ENCODE measurements around the gene HMGN5. TPM values are rescaled to one million over a fixed set of nuclear protein-coding genes. Genes with fewer than 3 reads are reported as not detected.

HMGN5 gene
- total RNA-seq, 4 donors from 2014 or later, result 3.7 to 5.5 (median 5.2) TPM

DNA sequence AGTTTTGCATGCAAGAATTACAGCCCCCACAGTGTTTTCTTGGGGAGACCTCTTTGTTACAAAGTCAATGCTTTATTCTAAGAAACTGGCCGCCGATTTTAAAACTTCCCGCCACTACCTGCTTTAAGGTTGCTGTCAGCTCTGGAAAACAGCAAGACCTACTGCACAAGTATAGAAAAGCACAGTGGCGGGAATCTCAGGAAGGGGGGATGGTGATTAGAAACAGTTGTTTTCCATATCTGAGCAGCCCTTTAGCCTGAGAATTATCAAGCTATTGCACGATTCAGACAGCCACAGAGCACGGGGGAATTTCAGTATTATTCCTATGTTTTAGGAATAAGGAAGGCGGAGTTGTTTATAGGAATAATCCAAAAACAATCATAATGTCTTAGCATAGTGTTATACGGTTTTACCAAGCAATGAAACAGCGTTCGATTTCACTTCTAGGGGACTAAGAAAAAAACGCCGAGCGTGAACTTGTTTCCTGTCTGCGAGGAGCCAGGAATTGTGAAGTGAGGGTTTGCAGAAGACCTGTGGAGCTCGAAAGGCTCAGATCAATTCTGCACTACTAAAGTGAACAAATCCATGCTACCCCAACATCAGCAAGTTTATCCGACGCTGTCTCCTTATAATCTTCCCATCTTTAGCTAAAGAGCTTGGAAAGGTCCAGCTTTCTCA, 81.3 kb downstream of the HMGN5 start:
- TF ChIP-seq, protein P1, sequence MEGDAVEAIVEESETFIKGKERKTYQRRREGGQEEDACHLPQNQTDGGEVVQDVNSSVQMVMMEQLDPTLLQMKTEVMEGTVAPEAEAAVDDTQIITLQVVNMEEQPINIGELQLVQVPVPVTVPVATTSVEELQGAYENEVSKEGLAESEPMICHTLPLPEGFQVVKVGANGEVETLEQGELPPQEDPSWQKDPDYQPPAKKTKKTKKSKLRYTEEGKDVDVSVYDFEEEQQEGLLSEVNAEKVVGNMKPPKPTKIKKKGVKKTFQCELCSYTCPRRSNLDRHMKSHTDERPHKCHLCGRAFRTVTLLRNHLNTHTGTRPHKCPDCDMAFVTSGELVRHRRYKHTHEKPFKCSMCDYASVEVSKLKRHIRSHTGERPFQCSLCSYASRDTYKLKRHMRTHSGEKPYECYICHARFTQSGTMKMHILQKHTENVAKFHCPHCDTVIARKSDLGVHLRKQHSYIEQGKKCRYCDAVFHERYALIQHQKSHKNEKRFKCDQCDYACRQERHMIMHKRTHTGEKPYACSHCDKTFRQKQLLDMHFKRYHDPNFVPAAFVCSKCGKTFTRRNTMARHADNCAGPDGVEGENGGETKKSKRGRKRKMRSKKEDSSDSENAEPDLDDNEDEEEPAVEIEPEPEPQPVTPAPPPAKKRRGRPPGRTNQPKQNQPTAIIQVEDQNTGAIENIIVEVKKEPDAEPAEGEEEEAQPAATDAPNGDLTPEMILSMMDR (IDR thresholded peaks at IDR 0.05; ENCODE audit: low read depth), result no peak

DNA sequence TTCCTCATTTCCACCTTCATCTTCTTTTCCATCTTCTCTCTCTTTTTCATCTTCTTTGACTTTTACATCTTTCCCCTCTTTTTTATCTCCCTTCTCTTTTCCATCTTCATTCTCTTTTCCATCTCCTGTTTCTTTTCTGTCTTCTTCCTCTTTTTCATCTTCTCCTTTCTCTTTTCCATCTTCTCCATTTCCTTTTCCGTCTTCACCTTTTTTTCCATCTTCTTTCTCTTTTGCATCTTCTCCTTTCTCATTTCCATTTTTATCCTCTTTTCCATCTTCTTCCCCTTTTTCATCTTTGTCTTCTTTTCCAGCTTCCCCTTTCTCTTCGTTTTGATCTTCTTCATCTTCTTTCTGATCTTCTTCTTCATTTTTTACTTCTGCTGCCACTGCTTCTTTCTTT, 87.0 kb downstream of the HMGN5 start:
- TF ChIP-seq, protein P1 (IDR thresholded peaks at IDR 0.05; ENCODE audit: low read depth), result no peak

DNA sequence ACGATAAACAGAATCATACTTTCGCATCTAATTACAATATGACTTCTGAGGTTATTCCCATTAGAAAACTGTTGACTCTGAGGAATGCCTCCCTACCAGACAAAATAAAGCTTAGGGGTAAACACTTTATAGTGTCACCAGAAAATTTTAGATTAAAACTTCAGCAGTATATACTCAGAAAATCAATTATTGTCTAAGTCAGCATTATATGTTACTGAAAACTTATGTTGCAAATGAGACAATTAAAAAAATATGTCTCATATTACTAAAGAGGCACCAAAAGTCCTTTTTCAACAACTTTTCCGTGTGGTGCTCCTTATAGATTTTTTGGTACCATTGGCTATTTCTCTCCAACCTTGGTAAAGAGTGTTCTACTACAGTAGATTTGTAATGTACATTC, 91.4 kb downstream of the HMGN5 start:
- TF ChIP-seq, protein P1 (IDR thresholded peaks at IDR 0.05; ENCODE audit: low read depth), result no peak

DNA sequence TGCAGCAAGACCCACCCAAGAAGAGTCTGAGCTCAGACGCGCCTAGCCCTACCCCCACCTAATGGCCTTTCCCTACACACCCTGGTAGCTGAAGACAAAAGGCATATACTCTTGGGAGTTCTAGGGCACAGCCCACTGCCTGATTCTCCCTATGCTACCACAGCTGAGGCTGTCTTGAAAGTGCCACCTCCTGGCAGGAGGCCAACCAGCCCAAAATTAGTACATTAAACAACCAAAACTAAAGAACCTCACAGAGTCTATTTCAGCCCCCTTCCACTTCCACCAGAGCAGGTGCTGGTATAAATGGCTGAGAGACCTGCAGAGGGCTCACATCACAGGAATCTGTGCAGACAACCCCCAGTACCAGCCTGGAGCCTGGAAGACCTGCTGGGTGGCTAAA, 119.1 kb downstream of the HMGN5 start:
- TF ChIP-seq, protein P1 (IDR thresholded peaks at IDR 0.05; ENCODE audit: low read depth), result no peak

Other genes starting within 250 kb of the HMGN5 start
- gene SH3BGRL, start 189 bp upstream of the HMGN5 start, total RNA-seq, result 100 to 1,000 TPM in 3 of 4 donors, 10 to 100 TPM in 1; 69.5 to 255 (median 154) TPM

Measured in subcutaneous adipose tissue (tissue), 4 donors.